NCI-H1417 treated with DMSO at 0.1 percent for 48 hours (cell line): ENCODE data around the gene AMH.

Source experiments
- DNase-seq: peaks from one replicate; lab custom pipeline; 2025; lab: John Stamatoyannopoulos, UW

AMH gene

DNA sequence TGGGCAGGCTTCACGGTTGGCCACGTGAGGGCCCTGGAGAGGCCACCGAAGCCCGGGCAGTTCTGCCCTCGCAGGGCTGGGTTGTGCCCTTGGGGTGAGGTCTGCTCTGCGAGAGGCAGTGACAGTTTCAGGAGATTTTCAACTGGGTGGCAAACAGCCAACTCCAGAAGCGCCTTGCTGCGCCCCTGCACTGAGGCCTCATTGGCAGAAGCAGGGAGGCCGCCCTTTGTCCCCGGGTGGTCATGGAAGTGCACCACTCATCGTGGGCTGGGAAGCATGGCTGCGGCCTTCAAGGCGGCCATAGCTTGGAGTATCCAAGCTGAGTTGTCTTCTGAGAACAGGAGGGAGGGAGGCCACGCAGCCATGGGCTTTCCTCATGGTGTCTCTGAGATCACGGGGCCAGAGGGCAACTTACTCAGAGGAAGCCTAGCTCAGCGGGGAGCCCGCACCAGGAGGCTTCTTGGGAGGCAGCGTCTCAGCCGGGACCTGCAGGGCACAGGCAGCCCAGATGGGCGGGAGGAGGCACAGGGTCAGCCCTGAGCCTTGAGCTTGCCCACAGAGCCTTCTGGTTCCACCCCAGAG is 27.8 kb upstream of the AMH start:
- DNase-seq = no peak

DNA sequence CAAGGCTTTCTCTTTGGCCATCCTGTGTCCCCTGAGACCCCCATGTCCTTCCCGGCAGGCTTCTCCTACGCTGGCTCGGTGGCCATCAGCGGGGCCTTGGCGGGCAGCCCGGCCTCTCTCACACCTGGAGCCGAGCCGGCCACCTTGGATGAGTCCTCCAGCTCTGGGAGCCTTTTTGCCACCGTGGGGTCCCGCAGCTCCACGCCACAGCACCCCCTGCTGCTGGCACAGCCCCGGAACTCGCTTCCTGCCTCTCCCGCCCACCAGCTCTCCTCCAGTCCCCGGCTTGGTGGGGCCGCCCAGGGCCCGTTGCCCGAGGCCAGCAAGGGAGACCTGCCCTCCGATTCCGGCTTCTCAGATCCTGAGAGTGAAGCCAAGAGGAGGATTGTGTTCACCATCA is 27.2 kb upstream of the AMH start:
- DNase-seq = no peak

- no peak for DNase-seq
Observed at GRCh38 chr19:2223391-2223790, 25.7 kb upstream of the AMH start.

DNA sequence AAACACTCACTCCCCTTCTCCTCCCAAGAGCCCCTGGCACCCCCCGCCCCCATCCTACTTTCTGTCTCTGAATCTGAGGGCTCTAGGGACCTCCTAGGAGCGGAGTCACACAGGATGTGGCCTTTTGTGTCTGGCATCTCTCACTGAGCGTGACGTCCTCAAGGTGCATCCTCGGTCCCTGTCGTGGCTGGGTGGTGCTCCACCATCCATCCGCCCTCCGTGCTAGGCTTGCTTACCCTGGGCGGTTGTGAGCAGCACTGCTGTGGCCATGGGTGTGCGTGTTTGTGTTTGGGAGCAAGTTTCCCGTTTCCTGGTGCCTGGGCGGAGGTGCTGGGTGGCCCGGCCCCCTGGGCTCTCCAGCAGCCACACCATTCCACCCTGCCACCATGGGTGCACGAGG is 25.2 kb upstream of the AMH start:
- no peak for DNase-seq

DNA sequence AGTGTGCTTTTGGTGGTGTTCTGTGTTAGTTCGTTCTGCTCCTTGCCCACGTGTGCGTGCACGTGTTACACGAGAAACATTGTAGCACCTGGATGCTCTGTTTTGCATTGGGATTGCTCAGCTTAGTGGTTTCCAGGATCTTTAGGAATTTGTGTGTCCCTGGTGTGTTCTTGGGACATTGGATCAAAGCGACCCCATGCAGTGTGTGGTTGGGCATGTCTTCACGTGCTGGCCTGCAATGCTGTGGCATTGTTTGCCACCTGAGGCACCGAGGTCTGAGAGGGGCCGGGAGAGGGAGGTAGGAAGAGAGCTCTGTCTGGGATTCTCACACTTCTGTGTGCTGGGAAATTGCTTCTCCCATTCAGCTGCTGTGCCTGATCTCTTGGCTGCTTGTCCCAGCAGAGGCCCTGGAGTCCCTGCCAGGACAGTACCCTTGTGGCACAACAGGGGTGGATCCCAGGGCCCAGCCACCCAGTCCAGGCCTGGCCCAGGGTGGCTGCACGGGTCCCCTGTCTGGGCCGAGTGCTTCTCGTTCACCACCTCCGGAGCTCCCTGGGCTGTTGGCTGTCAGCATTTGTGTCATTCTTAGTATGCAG is 24.3 kb upstream of the AMH start:
- no peak for DNase-seq

DNA sequence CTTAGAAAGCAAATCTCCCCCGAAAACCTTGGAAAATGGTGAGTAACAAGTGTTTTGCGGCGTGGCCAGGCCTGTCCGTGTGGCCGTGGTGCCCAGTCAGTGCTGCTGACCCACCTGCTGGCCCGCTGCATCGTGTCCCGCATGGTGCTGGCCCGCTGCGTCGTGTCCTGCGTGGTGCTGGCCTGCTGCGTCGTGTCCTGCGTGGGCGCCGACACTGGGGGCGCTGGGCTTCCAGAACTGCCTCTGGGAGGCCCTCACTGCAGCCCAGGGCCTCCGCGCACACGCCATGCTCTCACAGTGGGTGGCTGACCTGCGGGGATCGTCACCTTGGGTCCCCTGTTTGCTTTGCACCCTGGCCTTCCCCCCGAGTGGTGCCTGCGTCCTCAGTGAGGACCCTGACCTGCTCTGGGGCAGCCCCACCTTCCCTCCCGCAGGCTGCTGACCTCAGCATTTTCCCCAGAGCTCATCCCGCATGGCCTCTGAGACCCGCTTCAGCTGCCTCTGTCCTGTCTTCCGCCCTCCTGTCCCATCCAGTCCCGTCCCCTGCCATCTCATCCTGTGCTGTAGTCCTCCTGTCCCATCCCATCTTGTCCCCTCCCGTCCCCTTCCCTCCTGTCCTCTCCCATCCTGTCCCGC is 23.6 kb upstream of the AMH start:
- no peak for DNase-seq

- DNase-seq = no peak
Observed at GRCh38 chr19:2226051-2226839, 22.9 kb upstream of the AMH start.

DNA sequence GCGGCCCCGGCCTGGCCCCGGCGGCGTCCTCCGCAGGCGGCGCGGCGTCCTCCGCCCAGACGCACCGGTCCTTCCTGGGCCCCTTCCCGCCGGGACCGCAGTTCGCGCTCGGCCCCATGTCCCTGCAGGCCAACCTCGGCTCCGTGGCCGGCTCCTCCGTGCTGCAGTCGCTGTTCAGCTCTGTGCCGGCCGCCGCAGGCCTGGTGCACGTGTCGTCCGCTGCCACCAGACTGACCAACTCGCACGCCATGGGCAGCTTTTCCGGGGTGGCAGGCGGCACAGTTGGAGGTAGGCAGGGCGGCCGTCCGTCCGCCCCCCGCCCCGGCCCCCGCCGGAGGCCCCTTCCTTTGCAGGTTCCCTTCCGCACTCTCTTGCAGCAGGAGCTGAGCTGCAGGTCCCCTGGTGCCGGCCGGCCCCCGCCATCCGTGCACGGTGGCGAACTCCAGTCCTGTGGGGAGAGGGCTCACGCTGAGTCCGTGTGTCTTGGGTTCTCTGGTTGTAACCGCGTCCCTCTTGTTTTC is 22.2 kb upstream of the AMH start:
- no peak for DNase-seq

DNA sequence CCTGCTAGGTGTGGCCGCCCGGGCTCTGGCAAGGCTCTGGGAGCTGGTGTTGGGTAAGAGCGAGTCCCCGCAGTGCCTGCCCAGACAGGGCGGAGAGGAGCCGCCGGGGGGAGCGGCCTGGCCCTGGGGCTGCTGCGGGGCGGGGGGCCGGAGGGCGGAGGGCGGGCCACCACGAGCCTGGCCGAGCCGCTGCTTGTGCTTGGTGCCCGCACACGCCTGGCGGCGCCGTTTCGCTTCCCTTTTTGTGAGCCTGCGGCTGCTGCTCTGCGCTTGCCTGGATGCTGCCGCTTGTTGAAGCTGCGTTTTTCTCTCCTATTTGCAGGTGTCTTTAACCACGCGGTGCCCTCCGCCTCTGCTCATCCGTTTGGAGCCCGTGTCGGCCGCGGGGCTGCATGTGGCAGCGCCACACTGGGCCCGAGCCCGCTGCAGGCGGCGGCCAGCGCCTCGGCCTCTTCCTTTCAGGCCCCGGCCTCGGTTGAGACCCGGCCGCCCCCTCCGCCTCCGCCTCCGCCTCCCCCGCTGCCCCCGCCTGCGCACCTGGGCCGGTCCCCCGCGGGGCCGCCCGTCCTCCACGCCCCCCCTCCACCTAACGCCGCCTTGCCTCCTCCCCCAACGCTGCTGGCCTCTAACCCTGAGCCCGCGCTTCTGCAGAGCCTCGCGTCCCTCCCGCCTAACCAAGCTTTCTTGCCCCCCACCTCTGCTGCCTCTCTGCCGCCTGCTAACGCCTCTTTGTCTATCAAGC is 21.5 kb upstream of the AMH start:
- peak; percentile 70 for DNase-seq

- DNase-seq = no peak
Observed at GRCh38 chr19:2228157-2229030, 20.7 kb upstream of the AMH start.

GRCh38 chr19:2229103-2230032 is 19.8 kb upstream of the AMH start:
- no peak for DNase-seq

DNA sequence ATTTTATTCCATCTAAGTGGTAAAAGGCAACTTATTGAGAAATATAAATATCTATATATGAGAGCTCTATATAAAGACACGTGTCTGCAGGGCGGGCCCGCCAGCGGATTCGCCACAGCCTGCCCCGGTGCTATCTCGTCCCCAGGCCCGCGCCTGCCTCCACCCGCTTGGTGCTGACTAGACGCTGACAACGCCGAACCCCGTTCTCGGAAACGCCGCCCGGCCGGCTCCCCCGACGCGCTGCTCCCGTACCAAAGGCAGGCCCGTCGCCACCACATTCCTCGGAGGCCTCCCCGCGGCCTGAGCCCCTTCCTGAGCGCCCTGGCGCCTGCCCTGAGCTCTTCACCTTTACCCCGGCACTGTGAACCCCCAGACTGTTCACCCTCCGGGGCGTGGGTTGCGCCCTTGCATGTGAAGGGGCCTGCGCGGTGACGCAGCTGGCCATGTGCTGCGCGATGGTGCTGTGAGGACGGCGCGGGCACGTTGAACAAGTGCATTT is 19.0 kb upstream of the AMH start:
- DNase-seq = no peak

DNA sequence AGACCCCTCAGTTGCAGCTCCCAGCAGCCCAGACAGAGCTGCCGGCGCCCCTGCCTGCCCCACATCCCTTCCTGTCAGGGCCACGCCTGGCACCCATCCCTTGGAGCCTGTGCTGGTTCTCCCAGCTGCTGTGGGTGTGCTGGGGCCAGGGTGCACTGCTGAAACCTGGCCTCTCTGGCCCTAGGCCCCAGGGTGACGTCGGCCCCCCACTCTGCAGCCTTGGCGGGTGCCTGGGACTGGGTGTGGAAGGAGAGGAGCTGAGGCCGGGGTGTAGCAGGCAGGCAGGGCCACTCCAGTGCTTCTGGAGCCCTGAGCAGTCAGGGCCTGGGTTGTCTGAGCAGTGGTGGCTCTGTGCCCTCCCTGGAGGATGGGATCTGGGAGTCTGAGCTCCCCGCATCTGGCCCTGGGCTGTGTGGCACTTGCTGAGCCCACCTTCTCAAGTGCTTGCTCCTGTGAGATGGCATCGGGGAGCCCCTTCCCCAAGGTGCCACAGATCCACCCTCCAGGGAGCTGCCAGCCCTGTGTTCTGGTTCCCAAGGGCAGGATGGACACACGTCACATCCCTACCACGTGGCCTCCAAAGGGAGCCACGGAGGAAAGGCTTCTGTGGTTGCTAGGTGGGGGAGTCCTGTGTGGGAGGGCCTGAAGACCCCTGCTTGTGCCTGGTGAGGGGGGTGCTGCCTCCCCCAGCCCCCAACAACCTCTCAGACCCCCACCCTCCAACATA is 18.2 kb upstream of the AMH start:
- DNase-seq = no peak

DNA sequence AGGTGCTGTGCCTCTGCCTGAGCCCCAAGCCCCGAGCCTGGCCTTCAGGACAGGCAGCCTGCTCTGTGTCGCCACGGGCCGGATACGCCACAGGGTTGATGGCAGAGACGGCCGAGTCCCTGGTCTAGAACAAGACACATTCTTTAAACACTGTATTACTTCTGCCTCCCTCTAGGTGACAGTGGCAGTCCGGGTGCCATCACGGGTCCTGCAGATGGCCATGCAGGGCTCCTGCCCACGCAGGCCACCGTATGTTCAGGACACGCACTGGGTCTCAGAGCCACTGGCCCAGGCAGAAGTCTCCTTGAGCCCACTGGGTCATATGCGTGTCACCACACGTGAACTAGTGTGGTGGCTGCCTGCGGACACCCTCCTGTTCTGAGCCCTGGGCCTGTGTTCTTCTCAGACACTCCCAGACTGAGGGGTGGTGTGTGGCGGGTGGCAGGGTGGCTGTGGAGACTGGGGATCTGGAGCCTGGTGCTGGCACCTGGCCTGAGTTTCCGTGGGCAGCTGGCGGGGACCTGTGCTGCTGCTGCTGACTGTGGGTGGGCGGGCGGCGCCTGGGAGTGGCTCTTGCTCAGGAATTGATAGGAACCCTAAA is 17.4 kb upstream of the AMH start:
- no peak for DNase-seq

DNA sequence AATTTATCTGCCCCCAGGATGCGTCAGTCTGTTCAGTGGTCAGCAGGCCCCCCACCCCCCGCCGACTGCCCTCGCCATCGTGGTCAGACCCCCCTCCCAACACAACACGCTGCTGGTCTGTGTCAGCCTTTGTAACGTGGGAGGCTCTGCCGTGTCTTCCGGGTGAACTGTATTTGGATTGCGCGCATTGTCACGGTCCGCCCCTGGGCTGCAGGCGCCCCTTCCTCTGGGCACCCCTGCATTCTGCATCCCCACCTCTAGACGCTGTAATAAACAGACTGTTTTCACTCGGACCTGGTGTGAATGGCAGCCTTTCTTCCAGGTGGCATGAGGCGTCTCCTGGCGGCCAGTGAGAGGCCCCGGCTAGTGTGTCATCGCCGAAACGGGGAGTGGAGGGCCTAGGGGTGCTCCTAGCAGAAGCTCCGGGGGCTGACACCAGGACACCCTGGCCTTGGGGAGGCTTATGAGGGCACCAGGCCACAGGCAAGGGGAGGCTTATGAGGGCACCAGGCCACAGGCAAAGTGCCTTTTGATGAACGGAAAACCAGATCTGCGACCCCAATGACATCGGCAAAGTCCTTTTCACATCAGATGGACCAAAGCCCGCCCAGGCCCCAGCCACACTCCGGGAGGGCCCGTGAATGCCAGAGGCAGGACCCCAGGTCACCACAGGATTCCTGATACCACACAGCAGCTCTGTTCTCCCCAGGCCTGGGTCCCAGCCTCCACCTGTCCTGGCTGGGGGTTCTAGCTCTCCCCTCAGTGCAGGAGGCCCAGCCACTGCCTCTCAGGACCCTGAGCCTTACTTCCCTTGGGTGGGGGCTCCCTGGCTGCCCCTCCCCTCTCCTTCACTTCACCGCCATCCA is 16.6 kb upstream of the AMH start:
- no peak for DNase-seq

DNA sequence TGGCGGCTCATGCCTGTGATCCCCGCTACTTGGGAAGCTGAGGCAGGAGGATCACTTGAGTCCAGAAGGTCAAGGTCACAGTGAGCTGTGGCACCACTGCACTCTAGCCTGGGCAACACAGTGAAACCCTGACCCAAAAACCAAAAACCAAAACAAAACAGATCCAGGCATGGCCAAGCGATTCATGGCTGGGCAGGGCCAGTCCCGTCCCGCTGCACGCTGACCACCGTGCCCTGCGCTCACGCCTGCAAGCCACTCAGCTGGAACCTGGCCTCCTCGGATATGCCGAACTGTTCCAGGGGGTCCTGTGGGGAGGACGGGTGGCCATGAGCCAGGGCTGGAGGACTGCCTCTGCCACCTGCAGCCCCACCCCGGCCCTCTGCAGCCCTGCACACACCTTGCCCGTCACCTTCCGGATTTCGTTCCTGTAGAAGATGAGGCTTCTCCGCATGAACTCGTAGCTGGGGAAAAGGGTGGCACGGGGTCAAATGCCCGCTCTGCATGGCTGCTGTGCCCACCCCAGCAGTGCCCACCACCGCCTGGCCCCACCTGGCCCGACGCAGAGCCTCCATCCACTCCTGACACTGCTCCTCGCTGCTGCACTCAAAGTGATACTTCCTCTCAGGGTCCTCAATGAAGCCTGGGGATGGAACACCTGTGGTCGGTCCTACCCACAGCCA is 15.4 kb upstream of the AMH start:
- no peak for DNase-seq

DNA sequence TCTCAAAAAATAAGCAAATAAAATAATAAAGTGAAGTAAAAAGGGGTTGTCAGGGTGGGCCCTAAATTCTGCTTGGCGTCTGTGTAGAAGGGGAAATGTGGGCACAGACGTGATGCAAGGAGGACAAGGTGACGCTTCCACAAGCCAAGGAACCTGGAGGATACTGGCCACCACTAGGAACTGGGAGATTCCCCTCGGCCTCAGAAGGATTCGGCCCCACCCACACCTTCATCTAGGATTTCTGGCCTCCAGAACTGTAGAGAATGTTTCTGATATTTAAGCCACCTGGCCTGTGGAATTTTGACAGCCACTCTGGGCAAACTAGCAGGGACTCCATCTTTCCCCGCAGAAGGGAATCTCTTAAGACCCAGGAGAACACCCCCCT is 14.1 kb upstream of the AMH start:
- no peak for DNase-seq
